ENCODE measurements around the gene RTP2.

- TF ChIP-seq MAFK (IDR thresholded peaks at IDR 0.05; ENCODE audit: low read depth, low read length) = no peak
- no peak for TF ChIP-seq RAD21 (IDR thresholded peaks at IDR 0.05; ENCODE audit: low read length)
- TF ChIP-seq CTCF (conservative IDR thresholded peaks at IDR 0.05; ENCODE audit: low read depth, low read length) = no peak
- no peak for TF ChIP-seq POLR2A (IDR thresholded peaks at IDR 0.05; ENCODE audit: low read depth, low read length)
Measured at GRCh38 chr3:187702507-187703033, at the start of gene RTP2.
